K562 (cell line): ENCODE data around the gene CD300E. TPM values are rescaled to one million over a fixed set of nuclear protein-coding genes. Genes with fewer than 3 reads are reported as not detected.

Experiments used
- ATAC-seq: fragments of 200-7000 bp; cut with Tn5 transposase; 3 replicates; pipeline ENCODE4 v1.9.1; 2020; ENCODE audit warnings: moderate library complexity
- BruUV-seq: library from RNA; stranded (reverse); fragments of 400-500 nt; replicated peaks from 2 replicates; lab custom pipeline; 2021; lab: Mats Ljungman, UMichigan
- CTCF ChIA-PET: fragments of 300-600 bp; formaldehyde crosslinking; extraction: SDS; loops from one replicate; lab custom pipeline; 2021; ENCODE audit warnings: low intra/inter-chr PET ratio; lab: Yijun Ruan, JAX
- POLR2A ChIA-PET: fragments of 300-600, 350-650 bp; sonication (Branson Sonifier 250); formaldehyde crosslinking; extraction: SDS; loops from one replicate; lab custom pipeline; 2021; ENCODE audit warnings: antibody characterized with exemption, inconsistent platforms; lab: Yijun Ruan, JAX
- DNase-seq, 4 experiments: peaks; one replicate each; pipeline versions ENCODE4 v3.0.0 to v3.0.0-alpha.2; 2011 to 2018; ENCODE audit warnings: low spot score in 3 of 4, mixed read lengths in 3 of 4; ENCODE audit errors: extremely low read depth in 1 of 4
- FAIRE-seq: peaks from 2 replicates; lab custom pipeline; 2011; peaks lifted over from hg19 to GRCh38; lab: Jason Lieb, UNC
- H2AFZ ChIP-seq: 2 replicates; pipeline ENCODE4 v1.6.0; 2011; ENCODE audit warnings: low read depth, low read length, control low read depth, inconsistent platforms
- H3K27ac ChIP-seq: fragments of 200-600 bp; 3 replicates; pipeline ENCODE4 v1.8.0; 2011; ENCODE audit warnings: low read depth, mild to moderate bottlenecking, control low read depth, inconsistent platforms, low read length, moderate library complexity, mixed read lengths; ENCODE audit errors: extremely low read depth
- H3K27me3 ChIP-seq, 2 experiments: fragments of 300-600 bp in 1 of 2; 2 replicates in 1 of 2; 3 replicates in 1 of 2; pipeline versions ENCODE4 v1.6.0 to v1.8.0; 2011; ENCODE audit warnings: inconsistent platforms in 2 of 2, low read length in 2 of 2, mild to moderate bottlenecking in 1 of 2, mixed read lengths in 1 of 2, moderate library complexity in 1 of 2; ENCODE audit not compliant: control insufficient read depth in 2 of 2, insufficient read depth in 2 of 2
- H3K36me3 ChIP-seq: fragments of 300-600 bp; 3 replicates; pipeline ENCODE4 v1.8.0; 2011; ENCODE audit warnings: mild to moderate bottlenecking, low read length, inconsistent platforms; ENCODE audit not compliant: control insufficient read depth, insufficient read depth
- H3K4me1 ChIP-seq, 2 experiments: fragments of 200-600 bp in 1 of 2; replicated peaks in 1 of 2; 2 replicates in 1 of 2; 3 replicates in 1 of 2; pipeline versions ENCODE4 v1.5.1 to v1.8.0; 2011; ENCODE audit warnings: inconsistent platforms in 2 of 2, low read length in 2 of 2, mild to moderate bottlenecking in 1 of 2, mixed read lengths in 1 of 2, moderate library complexity in 1 of 2; ENCODE audit not compliant: control insufficient read depth in 2 of 2, insufficient read depth in 2 of 2
- H3K4me2 ChIP-seq: 2 replicates; pipeline ENCODE4 v1.6.1; 2011; ENCODE audit warnings: low read length, control low read depth, inconsistent platforms, mixed read lengths; ENCODE audit not compliant: insufficient read depth
- H3K4me3 ChIP-seq: fragments of 200-600 bp; sonication (generic), shearing (Covaris generic); 2 replicates; pipeline ENCODE4 v1.5.1; 2016; ENCODE audit warnings: control low read depth, inconsistent platforms
- H3K79me2 ChIP-seq: fragments of 200-600 bp; 3 replicates; pipeline ENCODE4 v1.8.0; 2011; ENCODE audit warnings: low read length, inconsistent platforms; ENCODE audit not compliant: control insufficient read depth, insufficient read depth
- H3K9ac ChIP-seq, 2 experiments: 2 replicates each; pipeline versions ENCODE4 v1.6.0 to v1.6.1; 2011; ENCODE audit warnings: low read depth in 2 of 2, low read length in 2 of 2, control low read depth in 1 of 2, inconsistent platforms in 1 of 2, mild to moderate bottlenecking in 1 of 2, mixed read lengths in 1 of 2; ENCODE audit not compliant: insufficient read depth in 1 of 2
- H3K9me1 ChIP-seq: one replicate; pipeline ENCODE4 v1.6.0; 2011; ENCODE audit warnings: inconsistent platforms, mild to moderate bottlenecking, low read length, moderate library complexity; ENCODE audit not compliant: control insufficient read depth, insufficient read depth
- H3K9me3 ChIP-seq: replicated peaks from 2 replicates; pipeline ENCODE4 v1.5.1; 2011; ENCODE audit warnings: low read depth, low read length, inconsistent platforms; ENCODE audit not compliant: control insufficient read depth, insufficient read depth
- H4K20me1 ChIP-seq: replicated peaks from 2 replicates; pipeline ENCODE4 v1.6.1; 2011; ENCODE audit warnings: low read length, inconsistent platforms, mixed read lengths; ENCODE audit not compliant: control insufficient read depth, insufficient read depth
- IFI16 ChIP-seq: fragments of 250-450 bp; sonication (Bioruptor Pico); IDR thresholded peaks from 2 replicates; pipeline ENCODE4 v2.1.2; 2022; ENCODE audit warnings: mild to moderate bottlenecking, inconsistent platforms
- KLF13 ChIP-seq: fragments of 450-650 bp; IDR thresholded peaks from 2 replicates; pipeline ENCODE4 v1.6.1; 2016; ENCODE audit warnings: missing genetic modification characterization, low read depth, mild to moderate bottlenecking, missing compliant biosample characterization, moderate library complexity, borderline replicate concordance
- NBN ChIP-seq: fragments of 450-650 bp; IDR thresholded peaks from 2 replicates; pipeline ENCODE4 v1.6.1; 2016; ENCODE audit warnings: low read depth, mild to moderate bottlenecking
- NCOA1 ChIP-seq: fragments of 450-650 bp; IDR thresholded peaks from 2 replicates; pipeline ENCODE4 v1.6.1; 2016; ENCODE audit warnings: low read depth
- NCOR1 ChIP-seq: fragments of 450-650 bp; IDR thresholded peaks from 2 replicates; pipeline ENCODE4 v1.6.1; 2016; ENCODE audit warnings: mild to moderate bottlenecking, moderate library complexity
- RBM34 ChIP-seq: fragments of 200-400 bp; formaldehyde crosslinking; IDR thresholded peaks from 2 replicates; pipeline ENCODE4 v1.6.1; 2018; ENCODE audit warnings: low read length, borderline replicate concordance; ENCODE audit not compliant: insufficient read depth
- SMARCE1 ChIP-seq: fragments of 450-650 bp; IDR thresholded peaks from 2 replicates; pipeline ENCODE4 v1.7.1; 2016; ENCODE audit warnings: mild to moderate bottlenecking
- SNIP1 ChIP-seq: fragments of 450-650 bp; IDR thresholded peaks from 2 replicates; pipeline ENCODE4 v1.7.1; 2017; ENCODE audit warnings: low read depth, mild to moderate bottlenecking
- WGBS: fragments of 100-300 bp; shearing (Covaris generic); methylation state at CpG from one replicate; pipeline ENCODE4 v1.1.6; 2016; ENCODE audit warnings: low coverage, mixed read lengths; ENCODE audit not compliant: insufficient coverage; ENCODE audit errors: missing lambda C conversion rate; 5-methylcytosine and 5-hydroxymethylcytosine counted together
- in situ Hi-C: fragments of 300-500 bp; cut with MboI; formaldehyde crosslinking; loops from 4 replicates; pipeline ENCODE4 v1.15.0; 2018; ENCODE audit warnings: inconsistent platforms, mixed read lengths
- intact Hi-C: fragments of 100-400 bp; cut with micrococcal nuclease; formaldehyde crosslinking; loops from 2 replicates; pipeline ENCODE4 v1.14.2; 2022
- polyA plus RNA-seq, 8 experiments: library from polyadenylated mRNA; depleted of rRNA in 4 of 8; stranded (reverse) in 5 of 8; unstranded in 3 of 8; fragments of >200 nt; fragmentation: Nextera tagmentation in 2 of 8; fragmentation: Illumina TruSeq in 1 of 8; extraction: Ambion mirVana in 2 of 8; extraction: Trizol in 1 of 8; gene quantifications; 2 replicates each; pipeline versions ENCODE4 v1.2.1 to v1.2.3, GENCODE V29; 2011 to 2014; ENCODE audit warnings: inconsistent platforms in 1 of 8, missing spikeins in 1 of 8
- total RNA-seq, 7 experiments: library from RNA; depleted of rRNA in 6 of 7; stranded (reverse); fragments of >200 nt in 6 of 7; fragmentation: Illumina TruSeq in 2 of 7; extraction: Trizol in 2 of 7; gene quantifications; 2 replicates each; pipeline versions ENCODE4 v1.2.1 to v1.2.3, GENCODE V29; 2011 to 2021; ENCODE audit warnings: low replicate concordance in 1 of 7
- TF ChIP-seq, protein P1 (sequence below), 3 experiments: IDR thresholded peaks in 2 of 3; conservative IDR thresholded peaks in 1 of 3; 2 replicates each; pipeline ENCODE4 v1.5.1; 2011 to 2012; ENCODE audit warnings: low read length in 3 of 3, mild to moderate bottlenecking in 3 of 3, control low read depth in 2 of 3, improper control_type of control experiment in 1 of 3, inconsistent platforms in 1 of 3, low read depth in 1 of 3, mixed read lengths in 1 of 3, moderate library complexity in 1 of 3; ENCODE audit not compliant: insufficient read depth in 2 of 3
- TF ChIP-seq, protein P2 (sequence below): sonication (generic); IDR thresholded peaks from 2 replicates; pipeline ENCODE4 v1.6.1; 2016
- TF ChIP-seq, protein P3 (sequence below): fragments of 450-650 bp; IDR thresholded peaks from 2 replicates; pipeline ENCODE4 v1.6.1; 2016
- TF ChIP-seq, protein P4 (sequence below): conservative IDR thresholded peaks from 2 replicates; pipeline ENCODE4 v1.6.1; 2011; ENCODE audit warnings: low read depth, mild to moderate bottlenecking, low read length; ENCODE audit not compliant: control insufficient read depth
- TF ChIP-seq, protein P5 (sequence below): fragments of 250-450 bp; sonication (Bioruptor Pico); IDR thresholded peaks from 2 replicates; pipeline ENCODE4 v1.5.0; 2021; ENCODE audit warnings: mild to moderate bottlenecking, moderate library complexity

CD300E gene
- total and polyA plus RNA-seq, 9 of the 15 experiments (the other 6 are each of a cell fraction or from before 2014, with no cell fraction given), result not detected

DNA sequence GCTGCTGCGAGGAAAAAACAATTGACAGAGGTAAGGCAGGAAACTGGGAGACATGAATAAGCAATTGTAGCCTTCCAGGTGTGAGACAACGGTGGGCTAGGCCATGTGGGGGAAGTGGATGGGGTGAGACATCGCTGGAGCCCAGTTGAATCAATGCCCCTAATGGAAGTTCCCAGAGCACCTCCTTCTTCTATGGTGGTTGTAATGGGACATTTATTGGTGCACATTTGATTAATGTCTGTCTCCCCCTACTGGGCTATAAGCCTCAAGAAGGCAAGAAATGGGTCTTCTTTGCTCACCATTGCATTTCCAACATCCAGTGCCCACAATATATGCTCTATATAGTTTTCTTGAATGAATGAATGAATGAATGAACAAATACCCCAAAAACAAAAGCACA lies 22.7 kb upstream of the CD300E start (continued):
- TF ChIP-seq, protein P1, sequence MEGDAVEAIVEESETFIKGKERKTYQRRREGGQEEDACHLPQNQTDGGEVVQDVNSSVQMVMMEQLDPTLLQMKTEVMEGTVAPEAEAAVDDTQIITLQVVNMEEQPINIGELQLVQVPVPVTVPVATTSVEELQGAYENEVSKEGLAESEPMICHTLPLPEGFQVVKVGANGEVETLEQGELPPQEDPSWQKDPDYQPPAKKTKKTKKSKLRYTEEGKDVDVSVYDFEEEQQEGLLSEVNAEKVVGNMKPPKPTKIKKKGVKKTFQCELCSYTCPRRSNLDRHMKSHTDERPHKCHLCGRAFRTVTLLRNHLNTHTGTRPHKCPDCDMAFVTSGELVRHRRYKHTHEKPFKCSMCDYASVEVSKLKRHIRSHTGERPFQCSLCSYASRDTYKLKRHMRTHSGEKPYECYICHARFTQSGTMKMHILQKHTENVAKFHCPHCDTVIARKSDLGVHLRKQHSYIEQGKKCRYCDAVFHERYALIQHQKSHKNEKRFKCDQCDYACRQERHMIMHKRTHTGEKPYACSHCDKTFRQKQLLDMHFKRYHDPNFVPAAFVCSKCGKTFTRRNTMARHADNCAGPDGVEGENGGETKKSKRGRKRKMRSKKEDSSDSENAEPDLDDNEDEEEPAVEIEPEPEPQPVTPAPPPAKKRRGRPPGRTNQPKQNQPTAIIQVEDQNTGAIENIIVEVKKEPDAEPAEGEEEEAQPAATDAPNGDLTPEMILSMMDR (IDR thresholded peaks at IDR 0.05 in 2 of 3, conservative IDR thresholded peaks at IDR 0.05 in 1 of 3; ENCODE audit: insufficient read depth in 2 of 3, low read depth in 1 of 3, low read length in 3 of 3), result peak; percentile 8 to 52 (median 37); a peak in 2 of 6 replicates

DNA sequence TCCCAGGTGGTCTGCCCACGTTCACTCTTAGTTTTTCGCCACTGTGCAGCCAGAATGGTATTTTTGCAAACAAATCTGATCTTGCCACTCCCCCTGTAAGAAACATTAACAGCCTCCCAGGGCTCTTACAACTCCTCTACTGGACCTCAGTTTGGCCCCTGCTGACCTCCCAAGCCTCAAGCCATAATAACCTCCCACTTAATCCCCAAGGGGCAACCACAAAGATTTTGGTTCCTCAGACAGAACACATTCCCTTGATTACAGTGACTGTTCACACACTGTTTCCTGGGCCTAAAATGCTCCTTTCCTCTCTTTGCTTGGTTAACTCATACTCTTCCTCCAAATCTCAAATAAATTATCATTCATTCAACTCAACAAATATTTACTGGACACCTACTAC lies 21.5 kb upstream of the CD300E start:
- no peaks in the 10 kb centered on the region for H3K36me3 ChIP-seq
- no TSS peak for BruUV-seq
- H3K9me1 ChIP-seq, result no peaks in the 10 kb centered on the region
- H3K4me1 ChIP-seq, result no peaks in the 10 kb centered on the region
- no peaks in the 10 kb centered on the region for H3K9me3 ChIP-seq
- no peak for FAIRE-seq
- ChIA-PET CTCF (no interaction called here), POLR2A (interaction anchor here (0.6 kb wide), 1 partner anchor 206 kb away, joined by 3 read pairs; no protein-coding TSS in a partner anchor)
- no peaks in the 10 kb centered on the region for H3K79me2 ChIP-seq
- no peaks in the 10 kb centered on the region for H4K20me1 ChIP-seq
- H2AFZ ChIP-seq, result no peak overlapping the region
- ATAC-seq, result no peak
- peaks cover 7 to 32% of the 10 kb centered on the region in 2 experiments; a peak in 4 of 5 replicates for H3K27me3 ChIP-seq
- intact Hi-C loops, result no loop called here
- WGBS, result 3% methylated on average over 2 of the region's 2 CpGs
- no peak overlapping the region for H3K4me2 ChIP-seq
- H3K4me3 ChIP-seq, result no peak overlapping the region
- DNase-seq, result no peak
- in situ Hi-C loops, result no loop called here
- no peak overlapping the region for H3K9ac ChIP-seq
- H3K27ac ChIP-seq, result no peak overlapping the region
- TF ChIP-seq, protein P2, sequence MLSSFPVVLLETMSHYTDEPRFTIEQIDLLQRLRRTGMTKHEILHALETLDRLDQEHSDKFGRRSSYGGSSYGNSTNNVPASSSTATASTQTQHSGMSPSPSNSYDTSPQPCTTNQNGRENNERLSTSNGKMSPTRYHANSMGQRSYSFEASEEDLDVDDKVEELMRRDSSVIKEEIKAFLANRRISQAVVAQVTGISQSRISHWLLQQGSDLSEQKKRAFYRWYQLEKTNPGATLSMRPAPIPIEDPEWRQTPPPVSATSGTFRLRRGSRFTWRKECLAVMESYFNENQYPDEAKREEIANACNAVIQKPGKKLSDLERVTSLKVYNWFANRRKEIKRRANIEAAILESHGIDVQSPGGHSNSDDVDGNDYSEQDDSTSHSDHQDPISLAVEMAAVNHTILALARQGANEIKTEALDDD, result no peak
- TF ChIP-seq NCOR1, result no peak
- TF ChIP-seq, protein P3, sequence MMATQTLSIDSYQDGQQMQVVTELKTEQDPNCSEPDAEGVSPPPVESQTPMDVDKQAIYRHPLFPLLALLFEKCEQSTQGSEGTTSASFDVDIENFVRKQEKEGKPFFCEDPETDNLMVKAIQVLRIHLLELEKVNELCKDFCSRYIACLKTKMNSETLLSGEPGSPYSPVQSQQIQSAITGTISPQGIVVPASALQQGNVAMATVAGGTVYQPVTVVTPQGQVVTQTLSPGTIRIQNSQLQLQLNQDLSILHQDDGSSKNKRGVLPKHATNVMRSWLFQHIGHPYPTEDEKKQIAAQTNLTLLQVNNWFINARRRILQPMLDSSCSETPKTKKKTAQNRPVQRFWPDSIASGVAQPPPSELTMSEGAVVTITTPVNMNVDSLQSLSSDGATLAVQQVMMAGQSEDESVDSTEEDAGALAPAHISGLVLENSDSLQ, result no peak
- TF ChIP-seq, protein P4, sequence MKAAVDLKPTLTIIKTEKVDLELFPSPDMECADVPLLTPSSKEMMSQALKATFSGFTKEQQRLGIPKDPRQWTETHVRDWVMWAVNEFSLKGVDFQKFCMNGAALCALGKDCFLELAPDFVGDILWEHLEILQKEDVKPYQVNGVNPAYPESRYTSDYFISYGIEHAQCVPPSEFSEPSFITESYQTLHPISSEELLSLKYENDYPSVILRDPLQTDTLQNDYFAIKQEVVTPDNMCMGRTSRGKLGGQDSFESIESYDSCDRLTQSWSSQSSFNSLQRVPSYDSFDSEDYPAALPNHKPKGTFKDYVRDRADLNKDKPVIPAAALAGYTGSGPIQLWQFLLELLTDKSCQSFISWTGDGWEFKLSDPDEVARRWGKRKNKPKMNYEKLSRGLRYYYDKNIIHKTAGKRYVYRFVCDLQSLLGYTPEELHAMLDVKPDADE, result no peak
- no peak for TF ChIP-seq SNIP1
- TF ChIP-seq NBN, result no peak
- no peak for TF ChIP-seq IFI16 (CRISPR knock-in tag)
- TF ChIP-seq RBM34, result no peak
- no peak for TF ChIP-seq KLF13 (tag)
- TF ChIP-seq, protein P5, sequence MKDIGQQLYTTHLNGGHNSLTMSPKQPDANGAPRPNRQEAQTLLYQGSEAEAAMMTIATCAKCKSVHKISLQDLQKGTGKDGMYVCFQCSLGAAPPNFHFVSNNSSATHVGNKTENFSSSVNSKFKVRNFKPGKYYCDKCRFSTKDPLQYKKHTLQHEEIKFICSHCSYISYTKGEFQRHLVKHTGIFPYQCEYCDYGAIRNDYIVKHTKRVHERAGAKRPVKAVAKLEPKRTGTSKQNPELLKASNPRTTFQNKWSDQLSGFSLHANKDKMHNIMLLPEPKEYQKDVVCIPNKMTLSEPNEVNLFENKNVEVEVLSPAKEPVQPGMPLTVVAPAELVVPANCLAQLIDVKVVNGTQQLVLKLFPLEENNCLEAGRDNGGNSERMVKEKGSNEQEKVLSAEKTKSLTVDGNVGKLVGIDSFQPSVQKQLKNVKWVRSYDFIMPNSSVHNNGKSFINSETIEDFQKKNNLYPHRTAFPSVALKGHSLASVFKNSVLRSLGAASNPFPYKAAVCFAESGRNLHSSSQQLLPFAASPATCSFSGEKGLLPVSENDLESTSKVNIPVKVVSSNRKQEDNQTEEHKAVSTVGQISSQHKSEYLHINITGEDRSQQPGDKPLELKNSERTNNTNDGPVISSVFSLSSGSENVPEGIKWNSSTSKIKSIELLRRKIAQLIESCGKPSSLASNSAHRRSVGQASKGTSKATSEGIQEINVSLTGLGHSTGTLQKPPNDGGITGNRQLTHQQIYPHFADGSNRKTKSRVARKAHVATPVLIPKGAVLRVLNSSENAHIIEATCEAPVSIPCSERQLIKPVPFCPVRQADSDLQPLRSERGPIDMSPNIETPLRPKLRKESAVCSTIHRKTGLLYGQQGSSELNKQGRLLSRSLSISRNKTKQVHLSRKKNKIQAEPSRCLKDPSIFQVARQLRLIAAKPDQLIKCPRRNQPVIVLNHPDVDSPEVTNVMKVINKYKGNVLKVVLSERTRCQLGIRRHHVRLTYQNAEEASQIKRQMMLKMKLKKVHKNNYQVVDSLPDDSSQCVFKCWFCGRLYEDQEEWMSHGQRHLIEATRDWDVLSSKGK (CRISPR knock-in tag), result no peak
- no peak for TF ChIP-seq NCOA1
- no peak for TF ChIP-seq SMARCE1
